SK-N-SH (cell line): ENCODE data around the gene PRMT2. TPM values are rescaled to one million over a fixed set of nuclear protein-coding genes. Genes with fewer than 3 reads are reported as not detected.

ENCODE experiments used
- CTCF ChIA-PET: fragments of 300-600, 350-600 bp; formaldehyde crosslinking; extraction: SDS; loops from one replicate; lab custom pipeline; 2021; lab: Yijun Ruan, JAX
- POLR2A ChIA-PET: fragments of 350-600 bp; sonication (Branson Sonifier 250); formaldehyde crosslinking; extraction: SDS; loops from one replicate; lab custom pipeline; 2020; ENCODE audit warnings: antibody characterized with exemption, inconsistent platforms; lab: Yijun Ruan, JAX
- DNase-seq: peaks from one replicate; pipeline ENCODE4 v3.0.0; 2012
- H2AFZ ChIP-seq: fragments of 200-600 bp; sonication (generic); 2 replicates; pipeline ENCODE4 v1.8.1; 2016; ENCODE audit warnings: antibody characterized with exemption, mild to moderate bottlenecking, low read depth
- H3F3A ChIP-seq: fragments of 200-600 bp; sonication (generic); replicated peaks from 2 replicates; pipeline ENCODE3; 2016; ENCODE audit warnings: antibody characterized with exemption, mild to moderate bottlenecking; ENCODE audit not compliant: insufficient read depth
- H3K27ac ChIP-seq, 2 experiments: fragments of 200-500 bp in 1 of 2; fragments of 200-600 bp in 1 of 2; sonication (Bioruptor generic) in 1 of 2; sonication (generic), shearing (Covaris generic) in 1 of 2; 2 replicates each; pipeline versions ENCODE4 v1.5.1 to v1.6.1; 2014 to 2016; ENCODE audit warnings: low read depth in 2 of 2, inconsistent platforms in 1 of 2, low read length in 1 of 2, mild to moderate bottlenecking in 1 of 2, mixed read lengths in 1 of 2
- H3K27me3 ChIP-seq: fragments of 200-600 bp; sonication (generic), shearing (Covaris generic); 2 replicates; pipeline ENCODE4 v1.6.1; 2016; ENCODE audit warnings: mixed run types; ENCODE audit not compliant: insufficient read depth
- H3K36me3 ChIP-seq, 2 experiments: fragments of 200-500 bp in 1 of 2; fragments of 200-600 bp in 1 of 2; sonication (Bioruptor generic) in 1 of 2; sonication (generic) in 1 of 2; replicated peaks in 1 of 2; 2 replicates each; pipeline versions ENCODE3 to v1.5.1; 2014 to 2016; ENCODE audit warnings: low read length in 1 of 2, mild to moderate bottlenecking in 1 of 2; ENCODE audit not compliant: insufficient read depth in 2 of 2, control insufficient read depth in 1 of 2
- H3K4me1 ChIP-seq, 2 experiments: fragments of 200-500 bp in 1 of 2; fragments of 200-600 bp in 1 of 2; sonication (Bioruptor generic) in 1 of 2; sonication (generic), shearing (Covaris generic) in 1 of 2; 2 replicates each; pipeline versions ENCODE4 v1.5.1 to v1.6.1; 2014 to 2016; ENCODE audit warnings: low read depth in 1 of 2, low read length in 1 of 2, mixed run types in 1 of 2; ENCODE audit not compliant: insufficient read depth in 2 of 2, control insufficient read depth in 1 of 2
- H3K4me2 ChIP-seq: fragments of 200-600 bp; sonication (generic), shearing (Covaris generic); 2 replicates; pipeline ENCODE4 v1.6.1; 2017; ENCODE audit warnings: mixed run types
- H3K4me3 ChIP-seq, 2 experiments: fragments of 200-500 bp in 1 of 2; fragments of 200-600 bp in 1 of 2; sonication (Bioruptor generic) in 1 of 2; sonication (generic), shearing (Covaris generic) in 1 of 2; 2 replicates each; pipeline versions ENCODE4 v1.5.1 to v1.8.1; 2014 to 2016; ENCODE audit warnings: low read depth in 2 of 2, inconsistent platforms in 1 of 2, low read length in 1 of 2, mild to moderate bottlenecking in 1 of 2, mixed read lengths in 1 of 2, moderate library complexity in 1 of 2
- H3K79me2 ChIP-seq: fragments of 200-600 bp; sonication (generic); 2 replicates; pipeline ENCODE4 v1.8.1; 2017; ENCODE audit warnings: mild to moderate bottlenecking; ENCODE audit not compliant: insufficient read depth
- H3K9ac ChIP-seq: fragments of 200-600 bp; sonication (generic); 2 replicates; pipeline ENCODE4 v1.6.1; 2017; ENCODE audit warnings: mixed run types
- H3K9me2 ChIP-seq: fragments of 200-600 bp; sonication (generic); 2 replicates; pipeline ENCODE4 v1.6.1; 2017; ENCODE audit warnings: mixed run types
- H3K9me3 ChIP-seq: fragments of 200-600 bp; sonication (generic); 2 replicates; pipeline ENCODE4 v1.6.1; 2017; ENCODE audit warnings: mixed run types, mild to moderate bottlenecking, moderate library complexity
- H4K20me1 ChIP-seq: fragments of 200-600 bp; sonication (generic); 2 replicates; pipeline ENCODE4 v1.6.1; 2017; ENCODE audit warnings: mild to moderate bottlenecking, mixed run types; ENCODE audit not compliant: insufficient read depth
- CTCF ChIP-seq: fragments of 200-600 bp; sonication (generic); IDR thresholded peaks from 2 replicates; pipeline ENCODE4 v1.6.1; 2017; ENCODE audit warnings: antibody characterized with exemption, mild to moderate bottlenecking, moderate library complexity
- FOSL2 ChIP-seq: IDR thresholded peaks from 2 replicates; pipeline ENCODE4 v1.4.0; 2012; ENCODE audit warnings: low read depth, mild to moderate bottlenecking, moderate library complexity, borderline replicate concordance
- MXI1 ChIP-seq: IDR thresholded peaks from 2 replicates; pipeline ENCODE4 v1.6.1; 2012; ENCODE audit warnings: mild to moderate bottlenecking, low read depth, low read length, improper control_type of control experiment
- RAD21 ChIP-seq: IDR thresholded peaks from 2 replicates; pipeline ENCODE4 v1.6.1; 2012; ENCODE audit warnings: mild to moderate bottlenecking, low read length
- RFX5 ChIP-seq: IDR thresholded peaks from 2 replicates; pipeline ENCODE4 v1.6.1; 2012; ENCODE audit warnings: mild to moderate bottlenecking, improper control_type of control experiment, low read length
- SMC3 ChIP-seq: IDR thresholded peaks from 2 replicates; pipeline ENCODE4 v1.6.1; 2012; ENCODE audit warnings: low read depth, low read length, improper control_type of control experiment
- TAF1 ChIP-seq: IDR thresholded peaks from 2 replicates; pipeline ENCODE4 v1.6.1; 2012; ENCODE audit warnings: low read depth, mild to moderate bottlenecking, low read length, moderate library complexity, borderline replicate concordance
- USF1 ChIP-seq: IDR thresholded peaks from 2 replicates; pipeline ENCODE4 v1.4.0; 2012; ENCODE audit warnings: low read depth, borderline replicate concordance
- USF2 ChIP-seq: fragments of 150-350 bp; IDR thresholded peaks from 2 replicates; pipeline ENCODE4 v1.6.1; 2017; ENCODE audit warnings: antibody characterized with exemption, low read length, low read depth, borderline replicate concordance
- ZBTB33 ChIP-seq: IDR thresholded peaks from 2 replicates; pipeline ENCODE4 v1.4.0; 2012; ENCODE audit warnings: low read depth, borderline replicate concordance
- WGBS: methylation state at CpG from one replicate; pipeline ENCODE4 v1.1.6; 2017; ENCODE audit warnings: low lambda C conversion rate; 5-methylcytosine and 5-hydroxymethylcytosine counted together
- polyA plus RNA-seq, 3 experiments: library from polyadenylated mRNA; depleted of rRNA; stranded (reverse); fragments of >200 nt; gene quantifications; 2 replicates each; pipeline ENCODE4 v1.2.3, GENCODE V29; 2012

Gene PRMT2
- polyA plus RNA-seq, 1 of the 3 experiments (the other 2 are of a cell fraction) = 278 TPM

- POLR2A ChIA-PET = no interaction called here
- H3K79me2 ChIP-seq = peaks cover 56% of the 10 kb centered on the region
These were observed 13.9 kb downstream of the PRMT2 start for GRCh38 chr21:46649356-46649755.

GRCh38 chr21:46650476-46651098, 15.1 kb downstream of the PRMT2 start:
- Histone ChIP-seq H3K4me2 (no peak overlapping the region), H3K4me3 (no peak overlapping the region), H3K4me1 (peaks cover 0 to 17% of the 10 kb centered on the region in 2 experiments; a peak in 1 of 4 replicates), H4K20me1 (peaks cover 4% of the 10 kb centered on the region; the same call in 1 of the 2 replicates), H3K27me3 (no peaks in the 10 kb centered on the region), H3F3A (peaks cover 7% of the 10 kb centered on the region), H3K79me2 (peaks cover 53% of the 10 kb centered on the region), H3K9me2 (no peaks in the 10 kb centered on the region), H2AFZ (no peak overlapping the region), H3K9ac (no peak overlapping the region), H3K27ac (peak overlapping the region in 1 of 2 experiments; percentile 64; a peak in 2 of 4 replicates), H3K9me3 (peaks cover 16% of the 10 kb centered on the region), H3K36me3 (peaks cover 82 to 85% of the 10 kb centered on the region in 2 experiments)
- peak; percentile 61 for DNase-seq
- WGBS = 88% methylated on average over 14 of the region's 14 CpGs
- ChIA-PET CTCF (interaction anchor here (2.3 kb wide), 1 partner anchor 11 kb away, joined by 7 read pairs; no protein-coding TSS in a partner anchor), POLR2A (no interaction called here)
- TF ChIP-seq CTCF (no peak), RAD21 (no peak), RFX5 (no peak), USF1 (no peak), SMC3 (no peak), MXI1 (no peak), TAF1 (no peak), FOSL2 (no peak), USF2 (no peak)

More at GRCh38 chr21:46649356-46649755, 13.9 kb downstream of the PRMT2 start:
- CTCF ChIA-PET = no interaction called here
- no peak for DNase-seq
- 90% methylated on average over 3 of the region's 19 CpGs for WGBS
- Histone ChIP-seq H3K9me3 (peaks cover 4% of the 10 kb centered on the region; the same call in 1 of the 2 replicates), H4K20me1 (peaks cover 4% of the 10 kb centered on the region; the same call in 1 of the 2 replicates), H3K4me2 (no peak overlapping the region), H3K9me2 (no peaks in the 10 kb centered on the region), H2AFZ (no peak overlapping the region), H3K27me3 (no peaks in the 10 kb centered on the region), H3K4me3 (no peak overlapping the region), H3K27ac (0 out of 4 replicates have a peak overlapping the region, but pooled peaks of 1 of the 2 experiments have one; percentile 7), H3K4me1 (peaks cover 0 to 17% of the 10 kb centered on the region in 2 experiments; a peak in 1 of 4 replicates), H3K36me3 (peaks cover 75 to 81% of the 10 kb centered on the region in 2 experiments), H3F3A (peaks cover 4% of the 10 kb centered on the region), H3K9ac (no peak overlapping the region)
- TF ChIP-seq RFX5 (no peak), CTCF (no peak), ZBTB33 (no peak)
